Liver (tissue), 9 donors: ENCODE data around the gene CCS. TPM values are rescaled to one million over a fixed set of nuclear protein-coding genes. Genes with fewer than 3 reads are reported as not detected.
A peak's percentile ranks its signal among the peaks of the same experiment; 100 is the strongest.

Experiments
- DNase-seq: peaks from one replicate; pipeline ENCODE4 v3.0.0-alpha.2; 2017; ENCODE audit warnings: low spot score
- H3K27ac ChIP-seq, 2 donors: one replicate each; pipeline ENCODE4 v1.7.0; 2013; ENCODE audit warnings: inconsistent platforms in 2 of 2, low read length in 2 of 2, control low read depth in 1 of 2, low read depth in 1 of 2, mild to moderate bottlenecking in 1 of 2
- H3K27me3 ChIP-seq, 4 donors: one replicate each; pipeline versions ENCODE4 v1.6.1 to v1.7.0; 2013; ENCODE audit warnings: low read length in 3 of 4, inconsistent platforms in 1 of 4, mild to moderate bottlenecking in 1 of 4, moderate library complexity in 1 of 4; ENCODE audit not compliant: control insufficient read depth in 4 of 4, insufficient read depth in 4 of 4
- H3K36me3 ChIP-seq, 4 donors: one replicate each; pipeline versions ENCODE4 v1.6.1 to v1.7.0; 2013; ENCODE audit warnings: low read length in 3 of 4, mild to moderate bottlenecking in 3 of 4, low read depth in 1 of 4, moderate library complexity in 1 of 4; ENCODE audit not compliant: control insufficient read depth in 4 of 4, insufficient read depth in 3 of 4
- H3K4me1 ChIP-seq, 4 donors: one replicate each; pipeline versions ENCODE4 v1.6.1 to v1.7.0; 2013; ENCODE audit warnings: low read length in 3 of 4, mild to moderate bottlenecking in 3 of 4, moderate library complexity in 1 of 4; ENCODE audit not compliant: control insufficient read depth in 4 of 4, insufficient read depth in 4 of 4
- H3K4me3 ChIP-seq, 3 donors: one replicate each; pipeline versions ENCODE4 v1.6.1 to v1.7.0; 2013; ENCODE audit warnings: low read length in 3 of 3, control low read depth in 1 of 3, low read depth in 1 of 3, mild to moderate bottlenecking in 1 of 3
- H3K9ac ChIP-seq, 2 donors: one replicate each; pipeline ENCODE4 v1.7.0; 2013; ENCODE audit warnings: low read length in 2 of 2, mild to moderate bottlenecking in 2 of 2, moderate library complexity in 2 of 2, control low read depth in 1 of 2, low read depth in 1 of 2
- H3K9me3 ChIP-seq, 4 donors: one replicate each; pipeline versions ENCODE4 v1.6.1 to v1.7.0; 2013; ENCODE audit warnings: low read length in 3 of 4; ENCODE audit not compliant: control insufficient read depth in 4 of 4
- ATF3 ChIP-seq: IDR thresholded peaks from 2 replicates; pipeline ENCODE4 v1.6.1; 2016; ENCODE audit warnings: antibody characterized with exemption
- CTCF ChIP-seq: fragments of 150-350 bp; IDR thresholded peaks from 2 replicates; pipeline ENCODE4 v1.5.1; 2017; ENCODE audit warnings: improper control_type of control experiment, low read depth, low read length; ENCODE audit not compliant: missing input control
- EGR1 ChIP-seq, 2 donors: IDR thresholded peaks; 2 replicates each; pipeline ENCODE4 v1.6.1; 2016 to 2018; ENCODE audit warnings: antibody characterized with exemption in 2 of 2, low read depth in 2 of 2
- FOXA1 ChIP-seq: IDR thresholded peaks from 2 replicates; pipeline ENCODE4 v1.6.1; 2016; ENCODE audit warnings: antibody characterized with exemption
- FOXA2 ChIP-seq: IDR thresholded peaks from 2 replicates; pipeline ENCODE4 v1.6.1; 2016; ENCODE audit warnings: antibody characterized with exemption
- GABPA ChIP-seq, 2 donors: IDR thresholded peaks in 1 of 2; conservative IDR thresholded peaks in 1 of 2; 2 replicates each; pipeline ENCODE4 v1.6.1; 2016; ENCODE audit warnings: antibody characterized with exemption in 2 of 2, mild to moderate bottlenecking in 1 of 2, moderate library complexity in 1 of 2
- HNF4A ChIP-seq, 2 donors: conservative IDR thresholded peaks; 2 replicates each; pipeline ENCODE4 v1.6.1; 2016; ENCODE audit warnings: antibody characterized with exemption in 2 of 2, mild to moderate bottlenecking in 2 of 2
- HNF4G ChIP-seq: IDR thresholded peaks from 2 replicates; pipeline ENCODE4 v1.6.1; 2016; ENCODE audit warnings: antibody characterized with exemption
- JUND ChIP-seq, 2 donors: IDR thresholded peaks; 2 replicates each; pipeline ENCODE4 v1.6.1; 2016; ENCODE audit warnings: antibody characterized with exemption in 2 of 2
- MAX ChIP-seq: IDR thresholded peaks from 2 replicates; pipeline ENCODE4 v1.6.1; 2016; ENCODE audit warnings: antibody characterized with exemption
- NR2F2 ChIP-seq: IDR thresholded peaks from 2 replicates; pipeline ENCODE4 v1.6.1; 2016; ENCODE audit warnings: antibody characterized with exemption
- RAD21 ChIP-seq, 2 donors: IDR thresholded peaks; 2 replicates each; pipeline ENCODE4 v1.6.1; 2016; ENCODE audit warnings: antibody characterized with exemption in 2 of 2, mild to moderate bottlenecking in 2 of 2
- REST ChIP-seq: IDR thresholded peaks from 2 replicates; pipeline ENCODE4 v1.6.1; 2016; ENCODE audit warnings: antibody characterized with exemption, mild to moderate bottlenecking
- RXRA ChIP-seq, 2 donors: IDR thresholded peaks; 2 replicates each; pipeline ENCODE4 v1.6.1; 2017 to 2018; ENCODE audit warnings: antibody characterized with exemption in 2 of 2, mild to moderate bottlenecking in 1 of 2
- SP1 ChIP-seq: IDR thresholded peaks from 2 replicates; pipeline ENCODE4 v1.6.1; 2018; ENCODE audit warnings: antibody characterized with exemption, mild to moderate bottlenecking
- TAF1 ChIP-seq: conservative IDR thresholded peaks from 2 replicates; pipeline ENCODE4 v1.6.1; 2016; ENCODE audit warnings: antibody characterized with exemption, mild to moderate bottlenecking
- YY1 ChIP-seq: IDR thresholded peaks from 2 replicates; pipeline ENCODE4 v1.6.1; 2016; ENCODE audit warnings: antibody characterized with exemption, mild to moderate bottlenecking
- ZBTB33 ChIP-seq: IDR thresholded peaks from 2 replicates; pipeline ENCODE4 v1.6.1; 2016; ENCODE audit warnings: antibody characterized with exemption
- WGBS: extraction: QIAGEN DNeasy Blood & Tissue Kit; methylation state at CpG from one replicate; pipeline ENCODE4 v1.1.7; 2013; 5-methylcytosine and 5-hydroxymethylcytosine counted together
- polyA plus RNA-seq, 2 donors: library from polyadenylated mRNA; stranded (reverse) in 1 of 2; unstranded in 1 of 2; fragments of 200-250 nt in 1 of 2; fragments of >200 nt in 1 of 2; fragmentation: Nextera tagmentation in 1 of 2; extraction: Ambion mirVana in 1 of 2; gene quantifications; one replicate each; pipeline versions ENCODE4 v1.2.1 to v1.2.3, GENCODE V29; 2013 to 2015
- total RNA-seq, 2 donors: library from RNA; depleted of rRNA; stranded (reverse); fragments of >200 nt; gene quantifications; one replicate each; pipeline ENCODE4 v1.2.3, GENCODE V29; 2014
- donor health status: healthy.
- donor health status: healthy.
- donor health status: healthy.
- donor health status: healthy.
- donor health status: healthy.

The CCS gene
- total and polyA plus RNA-seq, 4 donors, result 30.2 to 80.2 (median 46.8) TPM

GRCh38 chr11:66616379-66617154, 23.6 kb downstream of the CCS start, which contains the start of gene RBM14:
TSS of gene RBM14 (plus strand) at chr11:66616630. CDS start at chr11:66616721, 91 bp downstream.
- Histone ChIP-seq H3K27me3 (no peaks in the 10 kb centered on the region), H3K9me3 (no peaks in the 10 kb centered on the region), H3K4me1 (peaks cover 3 to 41% (median 38%) of the 10 kb centered on the region in 4 donors), H3K36me3 (no peaks in the 10 kb centered on the region), H3K27ac (peak within 1 kb of the TSS; percentile 96), H3K9ac (peak within 1 kb of the TSS; percentile 91 to 94), H3K4me3 (peak within 1 kb of the TSS; percentile 73 to 88 (median 88))
- DNase-seq, result peak; percentile 98
- WGBS, result under 1% methylated on average over 90 of the region's 90 CpGs
- TF ChIP-seq HNF4A (conservative IDR thresholded peaks at IDR 0.05) (no peak), RXRA (IDR thresholded peaks at IDR 0.05) (peak in 1 of 2 donors; percentile 24), NR2F2 (peak; percentile 10), RAD21 (IDR thresholded peaks at IDR 0.05) (peak in 1 of 2 donors; percentile 10), REST (peak; percentile 91), GABPA (IDR thresholded peaks at IDR 0.05 in 1 of 2, conservative IDR thresholded peaks at IDR 0.05 in 1 of 2) (no peak), MAX (no peak), FOXA2 (no peak), ATF3 (no peak), CTCF (no peak), SP1 (peak; percentile 98), HNF4G (no peak), JUND (IDR thresholded peaks at IDR 0.05) (no peak), FOXA1 (no peak), EGR1 (IDR thresholded peaks at IDR 0.05; ENCODE audit: low read depth in 2 of 2) (peak; percentile 29 to 86), ZBTB33 (peak; percentile 43), YY1 (peak; percentile 94), TAF1 (peak; percentile 93)
